Hepatocyte (in vitro differentiated cells): Measurements from ENCODE around the gene CRKL.

Experiments used
- CTCF ChIP-seq: fragments of 200-600 bp; sonication (generic); IDR thresholded peaks from 2 replicates; pipeline ENCODE4 v1.5.1; 2016; ENCODE audit warnings: antibody characterized with exemption, mild to moderate bottlenecking; ENCODE audit not compliant: poor library complexity
- EZH2phosphoT487 ChIP-seq: fragments of 200-600 bp; sonication (generic); IDR thresholded peaks from one replicate; pipeline ENCODE4 v1.6.1; 2018; ENCODE audit warnings: antibody characterized with exemption, mild to moderate bottlenecking, low read depth, moderate library complexity; ENCODE audit not compliant: unreplicated experiment, severe bottlenecking

GRCh38 chr22:20963201-20964052 is 46.2 kb downstream of the CRKL start:
- TF ChIP-seq CTCF: no peak
- TF ChIP-seq EZH2phosphoT487: no peak
